Anterior cingulate cortex (tissue), 58 donors: ENCODE data around the gene AKR1C1.
"Not testable (repeated sequence)": the region's sequence is repeated elsewhere in the genome, so short reads cannot be mapped to it uniquely, and the experiment has no call there.

Experiments used
- DNase-seq, 58 donors: peaks; one replicate each; lab custom pipeline; 2025; lab: John Stamatoyannopoulos, UW

Gene AKR1C1

GRCh38 chr10:5013385-5013784 lies 50.2 kb downstream of the AKR1C1 start:
- no peak for DNase-seq

DNA sequence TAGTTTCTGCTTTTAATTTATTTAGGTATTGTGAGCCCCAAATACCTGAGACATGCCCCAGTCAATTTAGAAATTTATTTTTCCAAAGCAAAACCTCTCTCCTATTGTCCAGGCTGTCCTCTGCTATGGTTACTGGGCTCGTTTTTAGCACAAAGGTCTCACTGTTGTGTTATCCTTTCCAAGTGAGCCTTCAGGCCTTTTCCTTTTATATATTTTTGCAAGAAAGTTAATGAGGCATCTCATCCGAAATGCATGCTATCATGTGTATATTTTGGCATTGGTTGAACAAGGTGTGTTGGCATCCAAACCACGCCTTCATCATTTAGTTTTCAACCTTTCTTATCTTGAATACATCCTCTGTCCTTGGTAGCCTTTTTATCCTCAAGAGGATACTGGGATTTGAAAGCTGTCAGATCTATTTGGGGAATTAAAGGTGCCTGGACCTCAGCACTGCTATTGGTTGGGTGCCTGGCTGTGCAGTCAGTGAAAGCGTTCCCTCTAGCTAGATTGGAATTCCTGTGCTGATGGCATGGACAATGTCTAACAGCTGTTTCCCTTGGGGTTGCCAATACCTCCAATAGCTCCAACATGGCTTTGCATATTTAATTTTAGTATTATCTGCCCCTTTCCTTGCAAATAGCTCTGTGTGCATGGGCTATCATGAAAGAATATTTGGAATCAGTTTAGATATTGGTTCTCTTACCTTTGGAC lies 51.1 kb downstream of the AKR1C1 start:
- not testable (repeated sequence) for DNase-seq

GRCh38 chr10:5014936-5015335 lies 51.7 kb downstream of the AKR1C1 start:
- no peak for DNase-seq

DNA sequence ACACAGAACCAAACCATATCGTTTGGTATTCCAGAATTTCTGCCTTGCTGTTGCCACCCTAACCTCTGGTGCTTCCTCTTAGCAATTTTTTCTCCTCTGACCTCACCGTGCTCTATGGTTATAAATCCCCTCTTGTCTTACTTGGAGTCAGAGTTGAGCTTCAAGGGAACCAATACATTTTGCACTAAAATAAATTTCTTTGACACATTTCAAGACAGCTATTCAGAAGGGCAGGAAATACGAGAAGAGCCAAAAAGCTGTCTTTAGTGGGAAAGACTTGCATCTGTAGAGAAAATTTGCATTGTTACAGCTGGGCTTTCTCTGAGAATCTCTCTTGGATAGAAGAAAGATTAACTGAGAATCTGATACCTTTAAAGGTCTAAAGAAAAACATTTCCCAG lies 54.9 kb downstream of the AKR1C1 start:
- DNase-seq = no peak

DNA sequence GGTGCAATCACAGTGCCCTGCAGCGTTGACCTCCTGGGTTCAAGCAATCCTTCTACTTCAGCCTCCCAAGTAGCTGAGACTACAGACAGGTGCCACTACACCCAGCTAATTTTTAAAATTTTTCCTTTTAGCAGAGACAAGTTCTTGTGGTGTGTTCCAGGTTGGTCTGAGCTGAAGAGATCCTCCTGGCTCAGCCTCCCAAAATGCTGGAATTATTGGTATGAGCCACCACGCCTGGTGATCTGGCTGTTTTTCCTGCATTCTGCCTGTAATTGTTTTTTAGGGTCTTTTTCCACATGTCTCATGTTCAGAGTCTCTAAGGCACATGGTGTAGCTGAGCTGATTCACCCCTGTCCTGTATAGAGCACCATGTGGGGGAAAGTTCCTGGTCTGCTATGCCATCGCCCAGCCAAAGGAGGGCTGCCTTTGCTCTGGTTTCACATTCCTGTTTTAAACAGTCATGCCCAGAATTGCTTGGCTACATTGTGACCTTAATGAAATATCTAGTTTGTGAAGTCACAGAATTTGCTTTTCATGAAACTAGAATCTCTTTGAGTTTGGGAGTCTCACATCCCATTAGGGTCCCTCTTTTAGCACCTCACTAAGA lies 55.6 kb downstream of the AKR1C1 start:
- not testable (repeated sequence) for DNase-seq

- not testable (repeated sequence) for DNase-seq
These were observed 56.8 kb downstream of the AKR1C1 start for GRCh38 chr10:5019770-5020612.

- not testable (repeated sequence) for DNase-seq
These were observed 58.5 kb downstream of the AKR1C1 start for GRCh38 chr10:5021624-5022290.

GRCh38 chr10:5023177-5023805 lies 60.1 kb downstream of the AKR1C1 start:
- no peak for DNase-seq

DNA sequence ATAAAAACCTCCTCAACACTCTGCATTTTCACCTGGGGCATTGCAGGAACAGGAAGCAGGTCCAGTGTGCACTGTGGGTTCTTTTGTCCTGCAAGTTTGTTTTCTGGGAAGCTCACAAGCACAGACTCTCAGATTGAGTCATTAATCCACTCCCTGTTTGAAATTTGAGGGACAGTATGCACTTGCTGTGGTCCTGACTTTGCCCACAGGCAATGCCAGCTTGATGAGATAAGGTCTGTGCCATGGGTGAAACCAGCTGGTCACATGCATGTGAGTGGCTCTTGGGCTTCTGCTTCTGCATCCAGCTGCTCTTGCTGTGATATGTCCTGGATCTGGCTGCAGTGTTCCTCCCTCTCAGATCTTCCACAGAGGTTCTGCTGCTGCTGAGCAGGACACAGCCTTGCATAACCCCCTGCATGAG lies 62.3 kb downstream of the AKR1C1 start:
- DNase-seq = not testable (repeated sequence)

DNA sequence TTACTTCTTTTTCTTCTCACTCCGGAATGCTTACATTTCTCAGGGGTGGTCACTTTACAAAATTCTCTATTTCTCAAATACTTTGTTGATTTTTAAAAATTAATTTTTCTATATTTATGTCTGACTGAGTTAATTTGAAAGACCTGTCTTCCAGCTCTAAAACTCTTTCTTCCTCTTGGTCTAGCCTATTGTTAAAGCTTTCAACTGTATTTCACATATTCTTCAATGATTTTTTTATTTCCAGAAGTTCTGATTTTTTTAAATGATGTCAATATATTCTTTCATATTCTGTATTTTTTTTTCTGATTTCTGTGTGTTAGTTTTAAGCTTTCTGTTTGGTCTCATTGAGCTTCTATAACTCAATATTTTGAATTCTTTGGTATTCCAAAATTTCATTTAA lies 67.8 kb downstream of the AKR1C1 start:
- no peak for DNase-seq

DNA sequence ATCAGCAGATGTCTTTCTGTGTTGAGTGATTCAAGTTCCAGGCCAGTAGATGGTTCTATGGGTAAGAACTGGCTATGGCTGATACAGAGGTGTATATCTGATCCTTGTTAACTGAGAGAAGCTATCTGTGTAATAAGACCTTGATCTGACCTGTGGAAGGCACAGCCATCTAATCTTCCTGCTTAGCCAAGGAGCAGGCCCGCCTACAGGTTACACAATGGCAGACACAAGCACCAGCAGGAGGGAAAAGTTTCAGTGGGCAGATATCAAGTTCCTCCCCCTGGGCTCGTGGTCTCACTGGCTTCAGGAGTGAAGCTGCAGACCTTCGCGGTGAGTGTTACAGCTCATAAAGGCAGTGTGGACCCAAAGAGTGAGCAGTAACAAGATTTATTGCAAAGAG lies 68.4 kb downstream of the AKR1C1 start:
- DNase-seq = not testable (repeated sequence)

DNA sequence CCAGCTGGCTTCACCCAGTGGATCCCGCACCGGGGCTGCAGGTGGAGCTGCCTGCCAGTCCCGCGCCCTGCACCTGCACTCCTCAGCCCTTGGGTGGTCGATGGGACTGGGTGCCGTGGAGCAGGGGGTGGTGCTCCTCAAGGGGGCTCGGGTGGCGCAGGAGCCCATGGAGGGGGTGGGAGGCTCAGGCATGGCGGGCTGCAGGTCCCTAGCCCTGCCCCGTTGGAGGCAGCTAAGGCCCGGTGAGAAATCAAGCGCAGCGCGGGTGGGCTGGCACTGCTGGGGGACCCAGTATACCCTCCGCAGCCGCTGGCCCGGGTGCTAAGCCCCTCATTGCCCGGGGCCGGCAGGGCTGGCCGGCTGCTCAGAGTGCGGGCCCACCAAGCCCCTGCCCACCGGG lies 69.2 kb downstream of the AKR1C1 start:
- DNase-seq = not testable (repeated sequence)
